NCI-H1092 (cell line): ENCODE data around the gene VPS11.

Experiments
- DNase-seq: peaks from one replicate; lab custom pipeline; 2025; lab: John Stamatoyannopoulos, UW

The VPS11 gene

DNA sequence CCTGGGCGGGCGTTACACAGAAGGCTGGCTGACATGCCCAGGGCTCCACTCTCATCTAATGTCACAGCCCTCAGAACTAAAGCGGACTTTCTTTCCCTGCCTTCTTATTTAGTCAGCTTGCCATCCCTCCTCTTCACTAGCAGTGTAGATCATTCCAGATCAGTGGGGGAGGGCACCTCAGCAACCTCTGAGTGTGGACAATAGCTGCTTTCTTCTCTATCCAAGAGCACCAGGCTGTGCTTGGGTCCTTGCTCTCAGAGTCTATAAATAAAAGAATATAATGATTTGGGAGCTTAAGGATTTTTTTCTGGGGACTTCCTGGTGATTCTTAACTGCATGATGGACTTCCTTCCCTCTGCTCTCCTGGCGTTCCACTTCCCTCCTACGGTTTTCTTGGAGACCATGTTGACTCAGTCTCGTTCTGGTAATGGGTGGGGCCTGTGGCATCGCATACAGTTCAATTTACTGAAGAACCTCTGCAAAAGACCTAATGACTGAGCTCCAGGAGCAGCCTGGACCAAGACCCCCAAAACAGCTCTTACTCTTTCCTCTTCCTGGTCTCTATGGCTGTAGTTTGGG lies 14.2 kb downstream of the VPS11 start:
- DNase-seq: no peak

DNA sequence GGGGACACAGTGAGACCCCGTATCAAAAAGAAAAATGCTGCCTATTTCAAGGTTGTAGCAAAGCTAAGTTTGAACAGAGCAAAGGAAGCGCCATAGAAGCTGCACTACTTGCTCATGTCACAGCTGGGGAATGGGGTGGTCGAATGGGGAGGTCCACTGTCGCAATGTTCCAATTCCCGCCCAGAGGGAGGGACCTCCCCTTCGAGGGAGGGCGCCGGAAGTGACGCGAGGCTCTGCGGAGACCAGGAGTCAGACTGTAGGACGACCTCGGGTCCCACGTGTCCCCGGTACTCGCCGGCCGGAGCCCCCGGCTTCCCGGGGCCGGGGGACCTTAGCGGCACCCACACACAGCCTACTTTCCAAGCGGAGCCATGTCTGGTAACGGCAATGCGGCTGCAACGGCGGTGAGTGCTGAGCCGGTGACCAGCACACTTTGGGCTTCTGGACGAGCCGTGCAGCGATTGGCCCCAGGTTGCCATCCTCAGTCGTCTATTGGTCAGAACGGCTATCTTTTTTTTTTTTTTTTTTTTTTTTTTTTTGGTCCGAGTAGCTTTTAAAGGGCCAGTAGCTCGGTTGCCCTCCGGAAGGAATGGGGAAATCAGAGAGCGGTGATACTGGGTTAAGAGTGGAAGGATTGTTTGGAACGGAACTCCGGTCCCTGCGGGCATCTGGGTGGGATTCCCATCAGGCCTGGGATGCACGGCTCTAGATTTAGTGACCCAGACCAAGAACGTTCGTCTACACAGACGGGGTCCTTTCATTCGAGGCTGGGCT lies 17.2 kb downstream of the VPS11 start, which contains the start of gene HMBS:
Gene HMBS (plus strand): TSS at position 219 of the 774 bp plus-strand sequence. CDS start 153 bp downstream, at position 372.
- DNase-seq: peak; percentile 90

DNA sequence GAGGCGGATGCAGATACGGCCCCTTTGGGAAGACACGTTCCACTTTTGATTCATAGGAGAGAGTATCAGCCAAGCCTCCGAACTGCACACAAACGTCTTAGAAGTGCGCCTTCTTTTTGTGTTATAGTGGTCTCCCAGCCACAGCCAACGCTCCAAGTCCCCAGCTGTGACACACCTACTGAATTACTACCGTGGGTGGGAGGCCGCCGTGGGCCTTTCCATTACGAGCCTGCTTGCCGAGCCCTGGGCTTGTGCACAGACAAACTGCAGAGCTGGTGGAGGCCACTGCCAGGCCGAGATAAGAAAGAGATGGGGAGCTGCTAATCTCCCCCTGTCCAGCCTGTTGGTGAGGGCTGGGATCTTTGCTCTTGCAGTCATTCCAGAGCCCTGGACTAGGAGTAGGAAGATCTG lies 17.8 kb downstream of the VPS11 start:
- no peak for DNase-seq

DNA sequence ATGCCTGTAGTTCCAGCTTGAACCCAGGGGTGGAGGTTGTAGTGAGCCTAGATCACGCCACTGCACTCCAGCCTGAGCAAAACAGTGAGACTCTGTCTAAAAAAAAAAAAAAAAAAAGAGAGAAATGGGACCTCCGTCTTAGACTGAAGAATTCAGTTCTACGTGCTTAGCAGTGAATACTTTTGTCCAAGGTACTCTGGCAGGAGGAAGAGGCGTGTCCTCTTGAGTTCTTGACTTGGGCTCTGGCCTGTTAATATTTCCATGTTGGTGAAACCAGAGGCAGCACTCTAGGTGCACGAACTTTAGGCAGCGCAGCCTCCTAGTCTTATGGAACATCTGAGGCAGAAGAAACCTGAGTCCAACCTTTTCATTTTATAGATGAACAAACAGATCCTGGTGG lies 19.5 kb downstream of the VPS11 start:
- DNase-seq: no peak

DNA sequence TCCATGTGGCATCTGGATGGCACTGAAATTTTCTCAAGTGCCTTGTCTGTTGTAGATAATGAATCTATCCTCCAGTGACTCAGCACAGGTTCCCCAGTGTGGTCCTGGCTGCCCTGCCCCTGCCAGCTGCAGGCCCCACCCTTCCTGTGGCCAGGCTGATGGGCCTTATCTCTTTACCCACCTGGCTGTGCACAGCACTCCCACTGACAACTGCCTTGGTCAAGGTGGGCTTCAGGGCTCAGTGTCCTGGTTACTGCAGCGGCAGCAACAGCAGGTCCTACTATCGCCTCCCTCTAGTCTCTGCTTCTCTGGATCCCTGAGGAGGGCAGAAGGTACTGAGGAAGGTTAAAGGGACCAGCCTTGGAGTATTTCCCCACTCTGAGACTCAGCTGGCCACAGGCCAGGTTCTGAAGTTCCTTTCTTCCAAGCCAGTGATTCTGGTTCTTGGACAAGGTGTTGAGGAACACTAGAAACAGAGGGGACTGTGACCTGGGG lies 20.2 kb downstream of the VPS11 start:
- DNase-seq: no peak

DNA sequence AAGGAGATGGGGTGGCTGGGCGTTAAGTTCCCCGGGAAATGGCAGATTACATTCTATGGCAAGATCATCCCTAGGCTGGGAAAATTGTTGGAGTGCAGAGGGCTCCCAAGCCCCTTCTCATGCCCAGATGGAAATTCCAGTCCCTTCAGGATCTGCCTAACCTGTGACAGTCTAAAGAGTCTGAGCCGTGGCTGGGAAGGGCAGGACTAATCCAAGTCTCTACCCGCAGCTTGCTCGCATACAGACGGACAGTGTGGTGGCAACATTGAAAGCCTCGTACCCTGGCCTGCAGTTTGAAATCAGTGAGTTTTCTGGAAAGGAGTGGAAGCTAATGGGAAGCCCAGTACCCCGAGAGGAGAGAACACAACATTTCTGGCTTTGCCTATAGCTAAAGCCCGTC lies 20.8 kb downstream of the VPS11 start:
- DNase-seq: no peak

DNA sequence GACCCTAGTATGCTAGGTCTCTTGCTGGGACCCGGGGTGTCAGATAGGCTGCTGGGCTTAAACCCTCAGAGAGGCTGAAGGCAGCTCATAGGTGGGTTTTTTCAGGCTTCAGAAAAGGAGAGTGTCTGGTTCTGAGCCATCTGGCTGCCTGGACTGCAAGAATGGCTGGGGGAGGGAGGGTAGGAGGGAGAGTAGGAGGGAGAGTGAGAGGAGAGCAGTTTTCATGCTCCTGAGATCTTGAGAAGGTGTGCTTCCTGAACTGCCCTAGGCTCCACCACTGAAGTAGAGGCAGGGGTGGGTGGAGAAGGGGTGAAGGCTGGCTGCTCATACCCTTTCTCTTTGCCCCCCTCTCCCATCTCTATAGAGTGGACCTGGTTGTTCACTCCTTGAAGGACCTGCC lies 21.7 kb downstream of the VPS11 start:
- no peak for DNase-seq

DNA sequence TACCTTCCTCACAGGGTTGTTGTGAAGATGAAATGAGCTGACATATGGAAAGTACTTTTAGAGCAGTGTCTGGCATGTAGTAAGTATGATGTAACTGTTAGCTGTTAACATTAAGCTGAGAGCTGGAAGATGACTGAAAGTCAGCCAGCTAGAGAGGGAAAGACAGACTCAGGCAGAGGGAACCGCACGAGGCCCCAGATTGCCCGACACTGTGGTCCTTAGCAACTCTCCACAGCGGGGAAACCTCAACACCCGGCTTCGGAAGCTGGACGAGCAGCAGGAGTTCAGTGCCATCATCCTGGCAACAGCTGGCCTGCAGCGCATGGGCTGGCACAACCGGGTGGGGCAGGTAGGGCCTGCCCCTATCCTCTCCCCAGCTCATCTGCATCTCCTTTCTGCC lies 23.6 kb downstream of the VPS11 start:
- DNase-seq: no peak

DNA sequence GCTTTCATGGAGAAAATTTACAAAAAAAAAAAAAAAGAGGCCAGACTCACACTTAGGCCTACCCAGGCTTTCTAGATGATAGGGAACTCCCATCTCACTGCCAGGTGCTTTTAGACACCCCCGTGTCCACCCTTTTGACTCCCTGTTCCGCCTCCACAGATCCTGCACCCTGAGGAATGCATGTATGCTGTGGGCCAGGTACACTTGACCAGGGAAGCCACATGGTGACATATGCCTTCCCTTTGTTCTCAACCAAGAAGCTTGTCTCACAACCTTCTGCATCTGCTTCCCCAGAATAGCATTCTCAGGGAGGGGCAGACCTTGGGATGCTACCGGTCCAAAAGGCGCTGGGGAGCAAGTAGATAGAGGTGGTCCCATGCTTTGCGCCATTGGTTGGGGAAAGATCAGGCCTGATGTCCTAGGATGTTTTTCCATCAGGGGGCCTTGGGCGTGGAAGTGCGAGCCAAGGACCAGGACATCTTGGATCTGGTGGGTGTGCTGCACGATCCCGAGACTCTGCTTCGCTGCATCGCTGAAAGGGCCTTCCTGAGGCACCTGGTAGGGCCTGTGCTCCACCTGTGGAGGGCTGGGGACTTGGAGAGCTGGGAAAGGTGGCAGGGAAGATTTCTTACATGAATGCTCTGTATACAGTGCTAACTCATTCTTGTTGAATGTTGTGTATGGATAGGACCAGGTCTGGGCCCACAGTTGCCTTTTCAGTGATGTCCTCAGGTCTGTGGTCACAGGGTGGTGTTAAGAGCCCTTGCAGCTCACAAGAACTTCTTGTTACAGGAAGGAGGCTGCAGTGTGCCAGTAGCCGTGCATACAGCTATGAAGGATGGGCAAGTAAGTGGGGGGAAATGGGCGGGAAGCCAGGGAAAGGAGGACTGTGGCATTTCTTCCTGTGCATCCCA lies 24.6 kb downstream of the VPS11 start:
- DNase-seq: no peak

DNA sequence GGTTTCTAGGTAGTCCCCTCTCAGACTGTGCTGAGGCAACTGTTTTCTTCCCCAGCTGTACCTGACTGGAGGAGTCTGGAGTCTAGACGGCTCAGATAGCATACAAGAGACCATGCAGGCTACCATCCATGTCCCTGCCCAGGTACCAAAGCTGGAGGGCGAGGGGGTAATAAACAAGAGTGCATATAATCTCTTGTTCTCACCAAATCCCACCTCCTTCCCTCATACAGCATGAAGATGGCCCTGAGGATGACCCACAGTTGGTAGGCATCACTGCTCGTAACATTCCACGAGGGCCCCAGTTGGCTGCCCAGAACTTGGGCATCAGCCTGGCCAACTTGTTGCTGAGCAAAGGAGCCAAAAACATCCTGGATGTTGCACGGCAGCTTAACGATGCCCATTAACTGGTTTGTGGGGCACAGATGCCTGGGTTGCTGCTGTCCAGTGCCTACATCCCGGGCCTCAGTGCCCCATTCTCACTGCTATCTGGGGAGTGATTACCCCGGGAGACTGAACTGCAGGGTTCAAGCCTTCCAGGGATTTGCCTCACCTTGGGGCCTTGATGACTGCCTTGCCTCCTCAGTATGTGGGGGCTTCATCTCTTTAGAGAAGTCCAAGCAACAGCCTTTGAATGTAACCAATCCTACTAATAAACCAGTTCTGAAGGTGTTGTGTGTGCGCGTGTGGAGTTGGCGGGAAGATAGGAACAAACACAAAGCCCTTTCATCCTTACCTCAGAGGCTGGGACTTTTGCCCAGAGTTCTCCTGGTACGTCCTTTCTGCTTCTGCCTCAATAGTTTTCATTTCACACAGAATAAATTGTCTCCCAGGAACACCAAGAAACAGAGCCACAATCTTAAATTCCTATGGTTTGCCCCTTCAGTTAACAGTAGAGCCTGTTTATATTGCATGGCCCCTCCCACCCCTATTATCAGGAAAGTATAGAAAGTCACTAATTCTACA lies 25.5 kb downstream of the VPS11 start:
- DNase-seq: no peak

DNA sequence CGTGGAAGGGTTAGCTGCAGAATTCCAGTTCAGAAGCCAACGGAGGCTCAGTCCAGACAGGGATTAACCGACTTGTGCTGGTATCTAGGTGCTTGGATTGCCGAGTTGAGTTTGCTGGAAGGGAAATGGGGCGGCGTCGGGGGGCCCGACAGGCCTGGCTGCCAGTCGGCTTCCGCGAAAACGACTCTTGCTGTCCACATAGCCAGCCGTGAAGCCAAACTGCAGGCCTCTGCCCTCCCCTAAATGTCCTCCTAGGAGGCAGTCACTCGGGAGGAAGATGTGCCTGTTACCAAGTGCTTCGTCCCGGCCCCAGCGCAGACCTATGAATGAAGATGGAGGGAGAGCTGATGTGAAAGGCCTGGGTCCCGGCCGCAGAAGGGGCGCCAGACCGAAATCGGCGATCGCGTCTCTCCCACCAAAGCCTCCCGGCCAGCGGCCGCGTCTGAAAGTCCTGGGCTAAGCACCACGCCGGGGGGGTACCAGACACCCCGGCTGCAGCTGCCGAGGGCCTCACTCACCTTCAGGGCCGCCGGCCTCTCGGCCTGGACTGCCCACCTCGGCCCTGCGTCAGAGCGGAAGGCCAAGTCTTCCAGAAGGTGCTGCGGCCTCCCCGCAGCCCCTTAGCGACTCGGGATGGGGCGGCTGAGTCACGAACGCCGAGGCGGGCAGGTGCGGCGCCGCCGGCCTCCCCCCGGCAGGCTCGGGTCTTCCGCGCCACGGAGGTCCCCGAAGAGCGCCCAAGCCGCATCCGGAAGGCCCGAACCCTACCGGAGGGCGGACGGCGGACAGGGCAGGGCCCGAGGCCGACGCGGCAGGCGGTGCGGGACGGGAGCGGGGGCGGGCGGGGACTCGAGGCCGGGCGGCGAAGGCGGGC lies 26.6 kb downstream of the VPS11 start:
- no peak for DNase-seq

DNA sequence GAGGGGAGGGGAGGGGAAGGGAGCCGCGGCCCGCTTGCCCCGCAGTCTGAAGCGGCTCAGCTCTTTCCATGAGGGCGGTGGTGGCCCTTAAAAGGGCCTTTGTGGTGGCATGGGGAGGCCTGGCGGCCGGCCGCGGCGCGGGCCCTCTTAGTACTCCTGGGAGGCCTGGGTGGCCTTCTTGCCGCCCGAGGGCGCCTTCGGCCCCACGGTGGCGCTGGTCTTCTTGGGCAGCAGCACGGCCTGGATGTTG lies 27.1 kb downstream of the VPS11 start:
- peak; percentile 76 for DNase-seq

DNA sequence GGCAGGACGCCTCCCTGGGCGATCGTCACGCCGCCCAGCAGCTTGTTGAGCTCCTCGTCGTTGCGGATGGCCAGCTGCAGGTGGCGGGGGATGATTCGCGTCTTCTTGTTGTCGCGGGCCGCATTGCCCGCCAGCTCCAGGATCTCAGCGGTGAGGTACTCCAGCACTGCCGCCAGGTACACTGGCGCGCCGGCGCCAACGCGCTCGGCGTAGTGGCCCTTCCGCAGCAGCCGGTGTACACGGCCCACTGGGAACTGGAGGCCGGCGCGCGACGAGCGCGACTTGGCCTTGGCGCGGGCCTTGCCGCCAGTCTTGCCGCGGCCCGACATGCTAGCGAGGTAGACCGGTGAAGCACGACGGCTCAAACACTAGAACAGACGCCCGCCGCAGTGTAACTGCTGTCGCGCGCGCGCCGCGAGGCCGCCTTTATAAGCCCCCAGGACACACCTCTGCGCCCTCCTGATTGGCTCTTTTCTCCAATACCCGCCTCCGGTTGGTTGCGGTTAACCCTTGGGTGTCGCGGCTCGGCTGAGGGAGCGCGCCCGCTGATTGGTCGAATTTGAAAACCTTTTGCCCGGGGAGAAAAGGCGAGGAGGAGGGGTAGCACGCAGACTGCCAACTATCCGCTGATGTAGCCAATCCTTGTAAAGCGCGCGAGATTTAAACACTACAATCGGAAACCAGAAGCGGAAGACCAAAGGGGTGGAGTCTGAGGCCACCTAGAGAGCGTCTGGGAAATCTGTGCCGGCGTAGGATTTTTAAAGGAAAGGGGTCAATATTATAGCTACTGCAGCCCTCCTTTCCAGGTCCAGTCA lies 27.7 kb downstream of the VPS11 start:
- DNase-seq: peak; percentile 100

DNA sequence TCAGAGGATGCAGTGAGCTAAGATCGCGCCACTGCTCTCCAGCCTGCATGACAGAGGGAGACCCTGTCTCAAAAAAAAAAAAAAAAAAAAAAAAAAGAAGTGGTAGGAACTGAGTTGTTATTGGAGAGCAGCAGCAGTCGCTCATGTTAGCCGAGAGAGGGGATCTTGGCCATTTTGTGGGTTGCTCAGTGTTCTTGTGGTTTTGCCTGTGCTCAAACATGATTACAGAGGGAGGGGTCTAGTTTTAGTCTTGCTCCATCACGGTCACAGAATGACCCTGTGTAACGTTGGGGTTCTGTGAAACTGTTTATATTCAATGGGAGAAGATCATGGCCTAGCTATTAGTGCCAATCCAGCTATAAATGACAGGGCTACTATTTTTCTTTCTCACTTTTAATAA lies 32.1 kb downstream of the VPS11 start:
- DNase-seq: no peak

DNA sequence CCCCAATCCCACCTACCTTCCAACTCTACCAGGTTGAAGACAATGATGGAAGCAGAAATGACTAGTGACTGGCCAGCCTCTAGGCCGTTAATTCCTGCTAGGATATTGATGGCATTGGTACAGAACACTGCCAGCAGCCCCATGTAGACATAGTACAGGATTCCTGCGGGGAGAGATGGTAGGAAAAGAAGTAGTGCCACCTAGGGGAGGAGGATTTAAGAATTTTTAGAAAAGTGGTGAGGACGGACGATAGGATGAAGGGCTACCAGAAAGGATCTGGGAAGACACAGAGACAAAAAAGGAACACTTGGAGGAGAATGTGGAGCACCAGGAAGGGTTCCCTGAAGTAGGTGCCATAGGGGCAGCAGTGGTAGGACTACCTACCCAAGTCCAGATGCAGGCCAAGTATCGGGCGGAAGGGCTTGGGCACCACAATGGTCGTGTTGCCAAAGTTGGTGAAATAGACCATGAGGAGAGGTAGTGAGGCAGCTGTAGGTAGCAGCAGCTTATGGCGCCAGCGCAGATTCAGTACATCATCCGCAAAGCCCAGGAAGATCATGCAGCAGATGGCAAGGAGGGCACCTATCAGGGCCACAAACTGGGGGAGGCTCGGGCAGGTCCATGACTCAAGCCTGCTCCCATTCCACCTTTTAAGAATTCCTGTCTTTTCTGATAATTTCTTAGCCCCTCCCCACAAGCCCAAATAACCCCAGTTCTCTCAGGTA lies 32.8 kb downstream of the VPS11 start:
- no peak for DNase-seq

DNA sequence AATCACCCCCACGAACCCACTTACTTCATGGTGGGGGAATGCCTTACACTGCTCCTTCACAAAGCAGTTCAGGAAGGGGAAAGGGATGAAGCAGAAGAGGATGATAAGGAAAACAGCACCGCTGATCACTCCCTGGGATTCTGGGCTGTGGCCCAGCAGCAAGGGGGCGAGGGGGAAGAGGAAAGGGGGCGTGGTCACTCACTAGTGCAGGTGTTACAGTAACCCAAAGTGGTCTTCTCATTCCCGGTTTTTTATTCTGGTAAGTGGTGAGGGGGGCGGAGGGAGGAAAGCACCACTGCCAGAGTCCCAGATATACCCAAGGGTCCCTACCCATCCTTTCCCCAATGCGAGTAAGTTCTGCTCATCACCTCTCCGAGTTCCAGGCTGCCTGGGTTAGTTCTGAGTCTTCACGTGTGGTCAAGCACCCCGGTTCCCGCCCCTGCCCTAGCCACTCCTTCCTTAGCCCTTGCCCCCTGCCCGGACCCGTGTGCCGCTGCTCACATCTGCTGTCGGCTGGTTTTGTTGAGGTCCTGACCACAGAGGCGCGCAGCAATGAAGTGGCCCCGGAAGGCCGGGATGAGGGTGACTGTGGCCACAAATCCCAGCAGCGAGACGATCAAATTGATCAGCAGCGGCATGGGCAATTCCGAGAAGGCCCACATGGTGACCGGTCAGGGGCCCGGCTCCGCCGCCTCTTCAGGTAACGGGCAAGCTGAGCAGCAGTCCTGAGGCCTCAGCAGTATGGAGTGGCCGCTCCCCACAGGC lies 33.6 kb downstream of the VPS11 start:
- DNase-seq: no peak

DNA sequence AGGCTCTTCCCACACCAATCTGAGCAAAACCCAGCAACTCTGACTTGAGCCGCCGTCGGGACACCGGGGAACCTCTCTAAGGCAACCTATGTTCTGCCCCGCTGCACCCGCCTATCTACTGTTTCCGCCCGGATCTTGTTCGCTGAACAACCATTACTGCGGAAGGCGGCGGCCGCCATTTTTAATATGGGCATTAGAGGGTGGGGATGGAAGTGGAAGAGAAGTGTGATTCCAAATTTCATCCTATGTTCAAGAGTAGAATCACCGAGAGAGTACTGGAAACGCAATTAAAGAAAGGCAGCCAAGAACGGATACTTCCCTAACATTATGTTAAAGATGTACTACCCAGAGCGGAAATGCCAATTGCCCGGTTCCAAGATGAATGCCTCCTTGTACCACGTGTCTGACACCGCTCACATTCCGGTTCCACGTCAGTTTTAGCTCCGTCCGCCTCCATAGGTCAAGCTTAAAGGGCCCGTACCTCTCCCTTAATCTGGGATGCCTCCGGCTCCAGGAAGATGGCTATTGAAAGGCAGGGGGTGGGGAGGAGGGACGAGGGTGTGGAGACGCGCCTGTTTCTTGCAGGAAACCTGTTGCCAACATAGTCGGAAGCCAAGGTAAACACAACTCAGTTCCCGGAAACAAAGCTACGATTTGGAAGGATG lies 34.3 kb downstream of the VPS11 start, which contains the start of gene DPAGT1:
Gene DPAGT1 (minus strand): TSS at position 95 of the 665 bp plus-strand sequence. CDS start 198 bp downstream, outside the sequence.
- DNase-seq: peak; percentile 96
